OCI-LY1 (cell line): ENCODE measurements around the gene OR6C4.
"Not testable (repeated sequence)": the region's sequence is repeated elsewhere in the genome, so short reads cannot be mapped to it uniquely, and the experiment has no call there.

ENCODE experiments used
- EZH2 ChIP-seq: fragments of 200-600 bp; sonication (generic), shearing (Covaris generic); IDR thresholded peaks from 2 replicates; pipeline ENCODE4 v1.8.0; 2017; ENCODE audit warnings: borderline replicate concordance, mixed run types, mild to moderate bottlenecking, antibody characterized with exemption, low read length, moderate library complexity, mixed read lengths
- TF ChIP-seq, protein P1 (sequence below): fragments of 200-600 bp; sonication (generic), shearing (Covaris generic); IDR thresholded peaks from 2 replicates; pipeline ENCODE4 v1.5.1; 2017; ENCODE audit warnings: mild to moderate bottlenecking, antibody characterized with exemption, low read length, moderate library complexity, mixed read lengths

DNA sequence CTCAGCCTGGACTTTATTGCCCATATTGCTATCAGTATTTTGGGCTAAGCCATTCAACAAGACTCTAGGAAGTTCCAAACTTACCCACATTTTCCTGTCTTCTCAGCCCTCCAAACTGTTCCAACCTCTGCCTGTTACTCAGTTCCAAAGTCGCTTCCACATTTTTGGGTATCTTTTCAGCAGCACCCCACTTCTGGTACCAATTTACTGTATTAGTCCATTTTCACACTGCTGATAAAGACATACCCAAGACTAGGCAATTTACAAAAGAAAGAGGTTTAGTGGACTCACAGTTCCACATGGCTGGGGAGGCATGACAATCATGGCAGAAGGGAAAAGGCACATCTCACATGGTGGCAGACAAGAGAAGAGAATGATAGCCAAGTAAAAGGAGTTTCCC lies 21.3 kb downstream of the OR6C4 start:
- TF ChIP-seq, protein P1, sequence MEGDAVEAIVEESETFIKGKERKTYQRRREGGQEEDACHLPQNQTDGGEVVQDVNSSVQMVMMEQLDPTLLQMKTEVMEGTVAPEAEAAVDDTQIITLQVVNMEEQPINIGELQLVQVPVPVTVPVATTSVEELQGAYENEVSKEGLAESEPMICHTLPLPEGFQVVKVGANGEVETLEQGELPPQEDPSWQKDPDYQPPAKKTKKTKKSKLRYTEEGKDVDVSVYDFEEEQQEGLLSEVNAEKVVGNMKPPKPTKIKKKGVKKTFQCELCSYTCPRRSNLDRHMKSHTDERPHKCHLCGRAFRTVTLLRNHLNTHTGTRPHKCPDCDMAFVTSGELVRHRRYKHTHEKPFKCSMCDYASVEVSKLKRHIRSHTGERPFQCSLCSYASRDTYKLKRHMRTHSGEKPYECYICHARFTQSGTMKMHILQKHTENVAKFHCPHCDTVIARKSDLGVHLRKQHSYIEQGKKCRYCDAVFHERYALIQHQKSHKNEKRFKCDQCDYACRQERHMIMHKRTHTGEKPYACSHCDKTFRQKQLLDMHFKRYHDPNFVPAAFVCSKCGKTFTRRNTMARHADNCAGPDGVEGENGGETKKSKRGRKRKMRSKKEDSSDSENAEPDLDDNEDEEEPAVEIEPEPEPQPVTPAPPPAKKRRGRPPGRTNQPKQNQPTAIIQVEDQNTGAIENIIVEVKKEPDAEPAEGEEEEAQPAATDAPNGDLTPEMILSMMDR: not testable (repeated sequence)
- not testable (repeated sequence) for TF ChIP-seq EZH2
